ENCODE data around the gene MYH10. TPM values are rescaled to one million over a fixed set of nuclear protein-coding genes. Genes with fewer than 3 reads are reported as not detected.

The MYH10 gene
- total and polyA plus RNA-seq, 8 donors, result 1.8 to 104 (median 11.2) TPM

- TF ChIP-seq, protein P1, sequence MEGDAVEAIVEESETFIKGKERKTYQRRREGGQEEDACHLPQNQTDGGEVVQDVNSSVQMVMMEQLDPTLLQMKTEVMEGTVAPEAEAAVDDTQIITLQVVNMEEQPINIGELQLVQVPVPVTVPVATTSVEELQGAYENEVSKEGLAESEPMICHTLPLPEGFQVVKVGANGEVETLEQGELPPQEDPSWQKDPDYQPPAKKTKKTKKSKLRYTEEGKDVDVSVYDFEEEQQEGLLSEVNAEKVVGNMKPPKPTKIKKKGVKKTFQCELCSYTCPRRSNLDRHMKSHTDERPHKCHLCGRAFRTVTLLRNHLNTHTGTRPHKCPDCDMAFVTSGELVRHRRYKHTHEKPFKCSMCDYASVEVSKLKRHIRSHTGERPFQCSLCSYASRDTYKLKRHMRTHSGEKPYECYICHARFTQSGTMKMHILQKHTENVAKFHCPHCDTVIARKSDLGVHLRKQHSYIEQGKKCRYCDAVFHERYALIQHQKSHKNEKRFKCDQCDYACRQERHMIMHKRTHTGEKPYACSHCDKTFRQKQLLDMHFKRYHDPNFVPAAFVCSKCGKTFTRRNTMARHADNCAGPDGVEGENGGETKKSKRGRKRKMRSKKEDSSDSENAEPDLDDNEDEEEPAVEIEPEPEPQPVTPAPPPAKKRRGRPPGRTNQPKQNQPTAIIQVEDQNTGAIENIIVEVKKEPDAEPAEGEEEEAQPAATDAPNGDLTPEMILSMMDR (IDR thresholded peaks at IDR 0.05), result no peak
- no peak for TF ChIP-seq POLR2A (IDR thresholded peaks at IDR 0.05)
- TF ChIP-seq EP300 (IDR thresholded peaks at IDR 0.05), result no peak
- TF ChIP-seq POLR2AphosphoS5 (IDR thresholded peaks at IDR 0.05), result no peak
These were observed 926 bp downstream of the MYH10 start for GRCh38 chr17:8629371-8630226.

GRCh38 chr17:8628609-8629169 is 1.8 kb downstream of the MYH10 start:
- Histone ChIP-seq H3K9me3 (no peaks in the 10 kb centered on the region), H3K27ac (peak overlapping the region in 3 of 5 donors; percentile 82 to 91 (median 85)), H3K4me3 (peak overlapping the region; percentile 73 to 88 (median 80)), H3K27me3 (peaks cover 0 to 49% (median 27%) of the 10 kb centered on the region in 3 donors), H3K4me1 (peaks cover 9 to 39% (median 30%) of the 10 kb centered on the region in 4 donors), H3K36me3 (no peaks in the 10 kb centered on the region)
- intact Hi-C loops (cut with DNase I; ENCODE audit: low total_unique reads), result no loop called here
- TF ChIP-seq, protein P1 (IDR thresholded peaks at IDR 0.05), result no peak
- no peak for TF ChIP-seq POLR2AphosphoS5 (IDR thresholded peaks at IDR 0.05)
- TF ChIP-seq POLR2A (IDR thresholded peaks at IDR 0.05), result no peak
- no peak for TF ChIP-seq EP300 (IDR thresholded peaks at IDR 0.05)
- DNase-seq, result peak in 1 of 2 donors; percentile 51
- 45 to 61% (median 58%) methylated on average over 8 of the region's 8 CpGs for WGBS, 5 donors

More at GRCh38 chr17:8629371-8630226, 926 bp downstream of the MYH10 start:
- Histone ChIP-seq H3K27ac (peak overlapping the region; percentile 52 to 91 (median 82)), H3K4me3 (peak overlapping the region; percentile 73 to 88 (median 80)), H3K36me3 (no peaks in the 10 kb centered on the region), H3K27me3 (peaks cover 0 to 49% (median 27%) of the 10 kb centered on the region in 3 donors), H3K4me1 (peaks cover 9 to 39% (median 30%) of the 10 kb centered on the region in 4 donors), H3K9me3 (no peaks in the 10 kb centered on the region)
- intact Hi-C loops (cut with DNase I; ENCODE audit: low total_unique reads), result no loop called here
- WGBS, 5 donors, result 1 to 4% (median 1%) methylated on average over 45 to 76 of the region's 76 CpGs
- peak in 1 of 2 donors; percentile 74 for DNase-seq

GRCh38 chr17:8628172-8628571 is 2.4 kb downstream of the MYH10 start:
- TF ChIP-seq POLR2AphosphoS5 (IDR thresholded peaks at IDR 0.05), result no peak
- no peak overlapping the region for H3K27ac ChIP-seq
- H3K4me3 ChIP-seq, result no peak overlapping the region
- H3K4me1 ChIP-seq, result peaks cover 9 to 39% (median 30%) of the 10 kb centered on the region in 4 donors
- intact Hi-C loops (cut with DNase I; ENCODE audit: low total_unique reads), result no loop called here
- no peaks in the 10 kb centered on the region for H3K36me3 ChIP-seq
- H3K27me3 ChIP-seq, result peaks cover 0 to 45% (median 27%) of the 10 kb centered on the region in 3 donors
- no peaks in the 10 kb centered on the region for H3K9me3 ChIP-seq
- no peak for DNase-seq
- WGBS, 5 donors, result 74 to 84% (median 75%) methylated on average over 2 of the region's 2 CpGs

DNA sequence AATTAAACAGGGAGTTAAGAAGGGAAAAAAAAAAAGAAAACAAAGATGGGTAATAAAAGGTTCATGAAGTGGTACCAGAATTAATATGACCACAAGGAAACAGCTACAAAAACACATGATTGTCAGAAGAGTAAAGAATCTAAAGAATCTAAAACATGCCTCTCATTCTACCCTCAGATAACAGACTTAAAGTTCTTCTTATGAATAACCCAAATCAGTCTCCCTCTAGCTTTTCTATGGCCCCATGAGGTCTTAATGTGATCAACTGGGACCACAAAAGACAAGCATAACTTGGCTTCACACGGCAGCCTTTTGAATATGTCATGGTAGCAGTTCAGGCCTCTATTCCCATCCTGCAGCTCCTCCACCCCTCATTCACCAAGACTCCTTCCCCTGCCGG is 6.9 kb downstream of the MYH10 start:
- Histone ChIP-seq H3K36me3 (peaks cover 0 to 13% (median 2%) of the 10 kb centered on the region in 4 donors), H3K4me1 (peaks cover 0 to 10% (median 4%) of the 10 kb centered on the region in 4 donors), H3K27ac (no peak overlapping the region), H3K9me3 (no peaks in the 10 kb centered on the region), H3K4me3 (no peak overlapping the region), H3K27me3 (peaks cover 0 to 3% (median 0%) of the 10 kb centered on the region in 3 donors)
- 76 to 89% (median 80%) methylated on average over 2 of the region's 2 CpGs for WGBS, 5 donors
- TF ChIP-seq POLR2AphosphoS5 (IDR thresholded peaks at IDR 0.05) (no peak), EP300 (IDR thresholded peaks at IDR 0.05) (no peak), POLR2A (IDR thresholded peaks at IDR 0.05) (no peak)
- TF ChIP-seq, protein P1 (IDR thresholded peaks at IDR 0.05), result no peak
- intact Hi-C loops (cut with DNase I; ENCODE audit: low total_unique reads), result no loop called here
- no peak for DNase-seq

All from stomach (tissue), 9 donors.